NOMO-1 treated with DMSO at 0.1 percent for 48 hours (cell line): ENCODE results near the gene TMEM51.

Experiments
- DNase-seq: peaks from one replicate; lab custom pipeline; 2025; ENCODE audit not compliant: unreplicated experiment; lab: John Stamatoyannopoulos, UW

The TMEM51 gene

GRCh38 chr1:15242766-15243165, 89.2 kb downstream of the TMEM51 start:
- DNase-seq: no peak

- DNase-seq: no peak
These were observed 89.9 kb downstream of the TMEM51 start for GRCh38 chr1:15243275-15244043.

GRCh38 chr1:15244813-15245212, 91.3 kb downstream of the TMEM51 start:
- DNase-seq: no peak

- peak; percentile 23 for DNase-seq
These were observed 92.2 kb downstream of the TMEM51 start for GRCh38 chr1:15245593-15246360.

- no peak for DNase-seq
These were observed 93.5 kb downstream of the TMEM51 start, which contains the start of gene FHAD1 for GRCh38 chr1:15246960-15247614. Gene FHAD1, plus strand, starts transcription at chr1:15247223. Its CDS starts 4,562 bp downstream, at chr1:15251785.

- DNase-seq: no peak
These were observed 94.7 kb downstream of the TMEM51 start for GRCh38 chr1:15248216-15248615.

- no peak for DNase-seq
These were observed 95.5 kb downstream of the TMEM51 start for GRCh38 chr1:15249081-15249480.

GRCh38 chr1:15251857-15252835, 98.6 kb downstream of the TMEM51 start:
- DNase-seq: no peak

GRCh38 chr1:15254559-15254958, 101.0 kb downstream of the TMEM51 start:
- no peak for DNase-seq

- no peak for DNase-seq
These were observed 102.1 kb downstream of the TMEM51 start for GRCh38 chr1:15255582-15256149.

- no peak for DNase-seq
These were observed 103.0 kb downstream of the TMEM51 start for GRCh38 chr1:15256584-15256983.

- DNase-seq: no peak
These were observed 103.8 kb downstream of the TMEM51 start for GRCh38 chr1:15257309-15257708.

- no peak for DNase-seq
These were observed 105.5 kb downstream of the TMEM51 start for GRCh38 chr1:15258833-15259621.

GRCh38 chr1:15259622-15260007, 106.1 kb downstream of the TMEM51 start:
- DNase-seq: no peak

- DNase-seq: no peak
These were observed 107.0 kb downstream of the TMEM51 start for GRCh38 chr1:15260418-15261154.

- DNase-seq: peak; percentile 57
These were observed 107.8 kb downstream of the TMEM51 start for GRCh38 chr1:15261155-15262002.

GRCh38 chr1:15262003-15262377, 108.4 kb downstream of the TMEM51 start:
- no peak for DNase-seq

- DNase-seq: no peak
These were observed 109.2 kb downstream of the TMEM51 start for GRCh38 chr1:15262706-15263105.
